CD4-positive, alpha-beta T cell treated with Interleukin-2 at 100 ng/mL for 4 hours (primary cell): ENCODE measurements around the gene TNIP3.

Experiments
- DNase-seq: peaks from one replicate; pipeline ENCODE4 v3.0.0-alpha.2; 2020; ENCODE audit warnings: low spot score

The TNIP3 gene

GRCh38 chr4:121139533-121140222, 24.4 kb downstream of the TNIP3 start:
- peak; percentile 33 for DNase-seq

- DNase-seq = peak; percentile 34
These were observed 25.9 kb downstream of the TNIP3 start for GRCh38 chr4:121138039-121138825.

- no peak for DNase-seq
These were observed 33.8 kb downstream of the TNIP3 start for GRCh38 chr4:121130326-121130660.

GRCh38 chr4:121129606-121130325, 34.4 kb downstream of the TNIP3 start:
- DNase-seq = no peak

- no peak for DNase-seq
These were observed 37.0 kb downstream of the TNIP3 start for GRCh38 chr4:121127100-121127499.

- DNase-seq = no peak
These were observed 37.6 kb downstream of the TNIP3 start for GRCh38 chr4:121126449-121127006.

- DNase-seq = no peak
These were observed 38.6 kb downstream of the TNIP3 start for GRCh38 chr4:121125498-121125885.

DNA sequence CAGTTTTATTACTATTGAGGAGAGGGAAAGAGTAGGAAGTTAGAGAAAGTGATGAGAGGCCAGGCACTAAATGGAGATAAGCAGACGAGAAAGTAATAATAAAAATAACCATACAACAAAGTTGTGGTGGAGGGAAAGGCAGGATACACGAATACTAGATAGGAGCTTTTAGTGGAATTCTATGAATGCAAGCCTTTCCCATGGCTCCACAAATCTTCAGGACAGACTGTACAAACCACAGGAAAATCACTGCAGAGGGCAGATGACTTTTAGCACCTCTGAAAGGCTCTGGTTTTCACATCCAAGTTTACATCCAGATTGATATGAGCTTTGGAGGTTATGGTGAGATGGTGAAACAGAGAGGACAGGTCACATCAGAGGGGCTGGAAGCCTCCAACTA, 41.5 kb downstream of the TNIP3 start:
- DNase-seq = no peak

GRCh38 chr4:121119715-121120114, 44.4 kb downstream of the TNIP3 start:
- no peak for DNase-seq

GRCh38 chr4:121118344-121118743, 45.8 kb downstream of the TNIP3 start:
- DNase-seq = no peak

GRCh38 chr4:121114756-121115155, 49.4 kb downstream of the TNIP3 start:
- no peak for DNase-seq

GRCh38 chr4:121112530-121112929, 51.6 kb downstream of the TNIP3 start:
- peak; percentile 14 for DNase-seq

GRCh38 chr4:121108557-121108956, 55.6 kb downstream of the TNIP3 start:
- DNase-seq = no peak

- DNase-seq = no peak
These were observed 56.6 kb downstream of the TNIP3 start for GRCh38 chr4:121107507-121107906.

- DNase-seq = no peak
These were observed 63.9 kb downstream of the TNIP3 start for GRCh38 chr4:121100093-121100775.

- DNase-seq = no peak
These were observed 65.9 kb downstream of the TNIP3 start for GRCh38 chr4:121098266-121098665.

DNA sequence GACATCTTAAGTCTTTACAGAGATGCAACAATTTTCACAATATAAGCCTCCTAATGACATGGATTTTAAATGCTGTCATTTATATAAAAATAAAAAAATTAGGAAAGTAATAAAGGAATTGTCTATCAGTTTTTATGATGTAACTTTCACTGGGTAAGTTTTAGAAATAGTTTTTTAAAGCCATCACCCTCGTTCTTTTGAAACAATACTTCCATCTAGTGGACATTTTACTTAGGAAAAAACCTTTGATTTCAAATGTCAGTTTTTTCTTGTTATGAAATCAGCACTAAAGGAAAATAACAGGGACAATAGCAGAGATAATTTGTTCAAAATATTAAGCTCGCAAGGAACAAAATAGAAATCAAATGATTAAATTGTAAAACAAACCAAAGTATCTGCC, 67.5 kb downstream of the TNIP3 start:
- peak; percentile 17 for DNase-seq

- DNase-seq = no peak
These were observed 67.9 kb downstream of the TNIP3 start for GRCh38 chr4:121096191-121096590.

- DNase-seq = no peak
These were observed 69.7 kb downstream of the TNIP3 start for GRCh38 chr4:121094297-121094966.

DNA sequence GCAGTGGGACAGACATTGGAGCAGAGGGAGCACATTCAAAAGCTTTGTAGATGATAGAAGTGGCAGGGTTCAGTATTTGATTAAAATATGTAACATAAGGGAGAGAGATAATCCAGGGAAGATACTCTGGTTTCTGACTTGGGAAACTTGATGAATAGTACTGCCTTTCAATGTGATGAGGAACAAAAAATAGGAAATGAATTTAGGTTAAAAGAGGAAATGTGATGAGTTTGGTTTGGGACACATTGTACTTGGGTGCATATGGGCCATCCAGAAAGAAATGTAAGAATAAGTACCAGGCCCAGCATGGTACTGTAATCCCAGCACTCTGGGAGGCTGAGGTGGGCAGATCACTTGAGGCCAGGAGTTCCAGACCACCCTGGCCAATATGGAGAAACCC, 70.9 kb downstream of the TNIP3 start:
- DNase-seq = no peak

- no peak for DNase-seq
These were observed 72.2 kb downstream of the TNIP3 start for GRCh38 chr4:121091941-121092340.

- no peak for DNase-seq
These were observed 75.3 kb downstream of the TNIP3 start for GRCh38 chr4:121088867-121089266.
